ENCODE measurements around the gene SFTPB. TPM values are rescaled to one million over a fixed set of nuclear protein-coding genes. Genes with fewer than 3 reads are reported as not detected.
A peak's percentile ranks its signal among the peaks of the same experiment; 100 is the strongest.

Gene SFTPB
- total RNA-seq, 1 donor from 2014 or later, result 9.8 TPM

- DNase-seq (ENCODE audit: low spot score) (no peak), ATAC-seq (no peak)
Measured at GRCh38 chr2:85703329-85703728, 35.3 kb upstream of the SFTPB start.

- no peak for DNase-seq (ENCODE audit: low spot score)
Measured at GRCh38 chr2:85702800-85703199, 34.8 kb upstream of the SFTPB start.

GRCh38 chr2:85702172-85702571, 34.2 kb upstream of the SFTPB start:
- ATAC-seq (no peak), DNase-seq (ENCODE audit: low spot score) (no peak)

More at GRCh38 chr2:85702800-85703199, 34.8 kb upstream of the SFTPB start:
- no peak for ATAC-seq

- DNase-seq (ENCODE audit: low spot score) (no peak), ATAC-seq (no peak)
Measured at GRCh38 chr2:85699325-85699724, 31.3 kb upstream of the SFTPB start.

GRCh38 chr2:85698880-85699254, 30.9 kb upstream of the SFTPB start:
- ATAC-seq, result no peak
- no peak for DNase-seq (ENCODE audit: low spot score)

- no peak for ATAC-seq
Measured at GRCh38 chr2:85698184-85698879, 30.3 kb upstream of the SFTPB start.

GRCh38 chr2:85697716-85698115, 29.7 kb upstream of the SFTPB start:
- no peak for DNase-seq (ENCODE audit: low spot score)

More at GRCh38 chr2:85698184-85698879, 30.3 kb upstream of the SFTPB start:
- peak; percentile 36 for DNase-seq (ENCODE audit: low spot score)

GRCh38 chr2:85697096-85697495, 29.1 kb upstream of the SFTPB start:
- no peak for ATAC-seq
- DNase-seq (ENCODE audit: low spot score), result peak; percentile 42

More at GRCh38 chr2:85697716-85698115, 29.7 kb upstream of the SFTPB start:
- ATAC-seq, result no peak

- DNase-seq (ENCODE audit: low spot score) (no peak), ATAC-seq (no peak)
Measured at GRCh38 chr2:85695691-85696668, 28.0 kb upstream of the SFTPB start.

GRCh38 chr2:85695121-85695520, 27.1 kb upstream of the SFTPB start:
- peak; percentile 27 for DNase-seq (ENCODE audit: low spot score)
- ATAC-seq, result no peak

GRCh38 chr2:85694052-85695025, 26.3 kb upstream of the SFTPB start, which contains the start of gene GNLY:
Gene GNLY, plus strand, starts transcription at chr2:85694358. Its CDS starts 61 bp downstream, at chr2:85694419.
- DNase-seq (ENCODE audit: low spot score) (no peak), ATAC-seq (no peak)

GRCh38 chr2:85692039-85692645, 24.1 kb upstream of the SFTPB start:
- ATAC-seq (no peak), DNase-seq (ENCODE audit: low spot score) (no peak)

- ATAC-seq (no peak), DNase-seq (ENCODE audit: low spot score) (no peak)
Measured at GRCh38 chr2:85690932-85691331, 22.9 kb upstream of the SFTPB start.

- ATAC-seq, result no peak
- no peak for DNase-seq (ENCODE audit: low spot score)
Measured at GRCh38 chr2:85684806-85685205, 16.8 kb upstream of the SFTPB start.

- no peak for ATAC-seq
- no peak for DNase-seq (ENCODE audit: low spot score)
Measured at GRCh38 chr2:85684380-85684779, 16.4 kb upstream of the SFTPB start.

GRCh38 chr2:85682378-85682777, 14.4 kb upstream of the SFTPB start:
- ATAC-seq (no peak), DNase-seq (ENCODE audit: low spot score) (no peak)

GRCh38 chr2:85681776-85682175, 13.8 kb upstream of the SFTPB start:
- ATAC-seq, result no peak
- DNase-seq (ENCODE audit: low spot score), result no peak

GRCh38 chr2:85681372-85681763, 13.4 kb upstream of the SFTPB start:
- DNase-seq (ENCODE audit: low spot score) (peak; percentile 61), ATAC-seq (peak; percentile 67)

GRCh38 chr2:85680707-85681371, 12.8 kb upstream of the SFTPB start:
- DNase-seq (ENCODE audit: low spot score), result no peak
- ATAC-seq, result peak; percentile 10
